HEK293 (cell line): ENCODE measurements around the gene BACH2.

ENCODE experiments used
- CTCF ChIA-PET: fragments of 350-600 bp; formaldehyde crosslinking; extraction: SDS; loops from one replicate; lab custom pipeline; 2021; ENCODE audit warnings: antibody characterized with exemption; lab: Yijun Ruan, JAX
- POLR2A ChIA-PET: fragments of 300-600 bp; formaldehyde crosslinking; extraction: SDS; loops from one replicate; lab custom pipeline; 2020; ENCODE audit warnings: antibody characterized with exemption, inconsistent platforms; lab: Yijun Ruan, JAX
- H3K27ac ChIP-seq: fragments of 200-500 bp; sonication (Bioruptor generic); 2 replicates; pipeline ENCODE4 v1.5.1; 2014; ENCODE audit warnings: low read depth, low read length, control low read depth, inconsistent platforms; ENCODE audit errors: extremely low read depth
- H3K36me3 ChIP-seq, 2 experiments: fragments of 200-500 bp in 1 of 2; sonication (Bioruptor generic) in 1 of 2; 1 replicate in 1 of 2; 2 replicates in 1 of 2; pipeline ENCODE4 v1.5.1; 2014 to 2017; ENCODE audit warnings: inconsistent platforms in 2 of 2, low read length in 2 of 2; ENCODE audit not compliant: control insufficient read depth in 2 of 2, insufficient read depth in 1 of 2
- H3K4me1 ChIP-seq: fragments of 200-500 bp; sonication (Bioruptor generic); 2 replicates; pipeline ENCODE4 v1.5.1; 2014; ENCODE audit warnings: mild to moderate bottlenecking, low read length, inconsistent platforms; ENCODE audit not compliant: control insufficient read depth, insufficient read depth
- H3K4me3 ChIP-seq: 2 replicates; pipeline ENCODE4 v1.5.1; 2011; ENCODE audit warnings: low read depth, mild to moderate bottlenecking, control low read depth, low read length, moderate library complexity
- H3K9me3 ChIP-seq: fragments of 200-500 bp; sonication (Bioruptor generic); 2 replicates; pipeline ENCODE4 v1.5.1; 2014; ENCODE audit warnings: low read depth, low read length, inconsistent platforms; ENCODE audit not compliant: control insufficient read depth, insufficient read depth
- IKZF3 ChIP-seq: fragments of 450-650 bp; IDR thresholded peaks from 2 replicates; pipeline ENCODE4 v1.5.0; 2018; ENCODE audit warnings: missing biosample characterization, mild to moderate bottlenecking, missing genetic modification characterization, moderate library complexity
- KLF10 ChIP-seq: fragments of 450-650 bp; IDR thresholded peaks from 2 replicates; pipeline ENCODE4 v1.5.1; 2018; ENCODE audit warnings: missing biosample characterization, mild to moderate bottlenecking, missing genetic modification characterization
- KLF9 ChIP-seq: fragments of 450-650 bp; formaldehyde crosslinking; IDR thresholded peaks from 2 replicates; pipeline ENCODE4 v1.5.1; 2016; ENCODE audit warnings: missing biosample characterization, missing genetic modification characterization, low read depth
- MEIS1 ChIP-seq: sonication (generic); formaldehyde crosslinking; IDR thresholded peaks from 2 replicates; pipeline ENCODE4 v1.8.1; 2022; ENCODE audit warnings: missing genetic modification reagents, mild to moderate bottlenecking, borderline replicate concordance
- OSR2 ChIP-seq: fragments of 450-650 bp; formaldehyde crosslinking; IDR thresholded peaks from 2 replicates; pipeline ENCODE4 v1.5.1; 2016; ENCODE audit warnings: missing biosample characterization, missing genetic modification characterization
- ZBTB17 ChIP-seq: fragments of 450-650 bp; formaldehyde crosslinking; IDR thresholded peaks from 2 replicates; pipeline ENCODE4 v1.5.1; 2016; ENCODE audit warnings: missing biosample characterization, missing genetic modification characterization
- ZFP37 ChIP-seq: fragments of 450-650 bp; formaldehyde crosslinking; IDR thresholded peaks from 2 replicates; pipeline ENCODE4 v1.5.1; 2016; ENCODE audit warnings: missing biosample characterization, missing genetic modification characterization
- ZNF10 ChIP-seq: fragments of 450-650 bp; formaldehyde crosslinking; IDR thresholded peaks from 2 replicates; pipeline ENCODE4 v1.5.1; 2017; ENCODE audit warnings: missing biosample characterization, missing genetic modification characterization
- ZNF112 ChIP-seq: fragments of 450-650 bp; formaldehyde crosslinking; IDR thresholded peaks from 2 replicates; pipeline ENCODE4 v1.5.0; 2017; ENCODE audit warnings: missing biosample characterization, missing genetic modification characterization
- ZNF175 ChIP-seq: fragments of 450-650 bp; formaldehyde crosslinking; IDR thresholded peaks from 2 replicates; pipeline ENCODE4 v1.5.1; 2016; ENCODE audit warnings: missing biosample characterization, missing genetic modification characterization
- ZNF211 ChIP-seq: fragments of 450-650 bp; formaldehyde crosslinking; IDR thresholded peaks from 2 replicates; pipeline ENCODE4 v1.5.1; 2016; ENCODE audit warnings: low read depth, missing biosample characterization, missing genetic modification characterization
- ZNF416 ChIP-seq: fragments of 450-650 bp; formaldehyde crosslinking; IDR thresholded peaks from 2 replicates; pipeline ENCODE4 v1.5.1; 2016; ENCODE audit warnings: missing biosample characterization, missing genetic modification characterization
- ZNF426 ChIP-seq: fragments of 450-650 bp; formaldehyde crosslinking; IDR thresholded peaks from 2 replicates; pipeline ENCODE4 v1.5.1; 2017; ENCODE audit warnings: missing biosample characterization, missing genetic modification characterization, mild to moderate bottlenecking, inconsistent platforms, moderate library complexity
- ZNF514 ChIP-seq: fragments of 450-650 bp; formaldehyde crosslinking; IDR thresholded peaks from 2 replicates; pipeline ENCODE4 v1.5.1; 2016; ENCODE audit warnings: missing biosample characterization, missing genetic modification characterization
- ZNF555 ChIP-seq: fragments of 450-650 bp; formaldehyde crosslinking; conservative IDR thresholded peaks from 2 replicates; pipeline ENCODE4 v1.5.1; 2017; ENCODE audit warnings: missing biosample characterization, mild to moderate bottlenecking, missing genetic modification characterization, inconsistent platforms
- ZNF585B ChIP-seq: fragments of 450-650 bp; formaldehyde crosslinking; IDR thresholded peaks from 2 replicates; pipeline ENCODE4 v1.5.1; 2016; ENCODE audit warnings: missing biosample characterization, missing genetic modification characterization
- ZNF610 ChIP-seq: fragments of 450-650 bp; formaldehyde crosslinking; IDR thresholded peaks from 2 replicates; pipeline ENCODE4 v1.5.1; 2016; ENCODE audit warnings: missing biosample characterization, missing genetic modification characterization, borderline replicate concordance
- ZNF626 ChIP-seq: fragments of 450-650 bp; sonication (Bioruptor Pico); formaldehyde crosslinking; IDR thresholded peaks from 2 replicates; pipeline ENCODE4 v1.5.1; 2018; ENCODE audit warnings: missing biosample characterization, missing genetic modification characterization, inconsistent platforms
- ZNF658 ChIP-seq: fragments of 450-650 bp; formaldehyde crosslinking; IDR thresholded peaks from 2 replicates; pipeline ENCODE4; 2016; ENCODE audit warnings: missing biosample characterization, missing genetic modification characterization
- ZNF776 ChIP-seq: fragments of 450-650 bp; formaldehyde crosslinking; IDR thresholded peaks from 2 replicates; pipeline ENCODE4 v1.5.0; 2017; ENCODE audit warnings: missing biosample characterization, missing genetic modification characterization, borderline replicate concordance
- ZNF792 ChIP-seq: fragments of 450-650 bp; formaldehyde crosslinking; IDR thresholded peaks from 2 replicates; pipeline ENCODE4 v1.5.1; 2016; ENCODE audit warnings: missing biosample characterization, missing genetic modification characterization
- ZNF837 ChIP-seq: fragments of 450-650 bp; formaldehyde crosslinking; IDR thresholded peaks from 2 replicates; pipeline ENCODE4 v1.5.1; 2016; ENCODE audit warnings: missing biosample characterization, missing genetic modification characterization
- ZNF843 ChIP-seq: fragments of 450-650 bp; formaldehyde crosslinking; IDR thresholded peaks from 2 replicates; pipeline ENCODE4 v1.5.1; 2016; ENCODE audit warnings: missing biosample characterization, missing genetic modification characterization
- TF ChIP-seq, protein P1 (sequence below): fragments of 450-650 bp; formaldehyde crosslinking; IDR thresholded peaks from 2 replicates; pipeline ENCODE4 v1.5.1; 2016; ENCODE audit warnings: missing biosample characterization, missing genetic modification characterization
- TF ChIP-seq, protein P2 (sequence below): fragments of 450-650 bp; formaldehyde crosslinking; IDR thresholded peaks from 2 replicates; pipeline ENCODE4 v1.5.1; 2016; ENCODE audit warnings: missing biosample characterization, missing genetic modification characterization
- TF ChIP-seq, protein P3 (sequence below): fragments of 450-650 bp; formaldehyde crosslinking; IDR thresholded peaks from 2 replicates; pipeline ENCODE4 v1.5.1; 2016; ENCODE audit warnings: missing biosample characterization, missing genetic modification characterization

The BACH2 gene

DNA sequence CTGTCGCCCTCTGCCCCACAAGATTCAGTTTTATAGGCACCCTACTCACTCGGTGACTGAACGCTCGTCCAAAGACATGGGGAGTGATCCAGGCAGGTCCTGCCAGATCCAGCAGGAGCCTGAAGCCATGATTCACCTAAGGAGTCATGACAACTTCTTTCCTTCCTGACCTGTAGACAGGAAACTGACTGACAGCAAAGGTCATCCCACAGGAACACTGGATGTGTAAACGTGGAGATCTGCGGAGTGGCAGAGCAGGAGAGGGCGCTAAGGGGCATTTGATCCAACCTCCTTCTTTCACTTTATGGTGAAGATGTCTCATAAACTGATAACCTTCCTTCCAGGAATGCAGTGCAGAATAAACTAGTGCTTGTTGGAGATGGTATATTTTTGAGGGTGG, 210.1 kb downstream of the BACH2 start (continued):
- no peak for TF ChIP-seq ZNF658 (tag by site-specific recombination)
- TF ChIP-seq KLF9 (tag by site-specific recombination) = no peak
- no peak for TF ChIP-seq ZNF10
- TF ChIP-seq ZNF514 = no peak
- no peak for TF ChIP-seq ZNF843 (tag by site-specific recombination)
- no peak for TF ChIP-seq ZNF555 (tag by site-specific recombination)
- TF ChIP-seq OSR2 (tag by site-specific recombination) = no peak
- TF ChIP-seq ZBTB17 (tag by site-specific recombination) = no peak
- TF ChIP-seq MEIS1 (CRISPR knock-in tag) = no peak
- no peak for TF ChIP-seq ZFP37 (tag by site-specific recombination)
- no peak for TF ChIP-seq ZNF610
- no peak for TF ChIP-seq ZNF426 (tag by site-specific recombination)
- TF ChIP-seq, all 188 proteins: peak for 0

DNA sequence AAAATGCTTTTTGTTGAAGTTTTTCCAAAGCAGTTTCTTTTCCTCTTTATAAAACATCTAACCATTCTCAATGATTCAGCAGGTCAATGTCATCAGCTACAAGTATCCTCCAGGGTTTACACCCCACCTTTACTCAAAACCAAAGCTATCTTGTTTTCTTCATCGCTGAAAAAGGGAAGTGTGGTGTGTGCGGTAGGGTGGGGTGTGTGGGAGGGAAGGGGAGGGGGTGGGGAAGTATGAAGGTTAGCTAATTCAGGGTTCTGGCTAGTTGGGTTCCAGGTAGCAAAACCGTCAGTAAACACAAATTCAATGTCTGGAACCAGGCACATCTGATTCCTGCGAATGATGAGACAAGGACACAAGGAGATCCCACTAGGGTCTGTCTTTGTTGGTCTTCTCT, 212.8 kb downstream of the BACH2 start:
- no peak overlapping the region for H3K27ac ChIP-seq
- ChIA-PET CTCF (interaction anchor here (1.4 to 3.2 kb wide), 2 partner anchors 14 to 144 kb away, joined by 9 to 14 read pairs; no protein-coding TSS in a partner anchor), POLR2A (no interaction called here)
- TF ChIP-seq KLF10 (tag by site-specific recombination) (no peak), ZNF626 (tag by site-specific recombination) (no peak), IKZF3 (tag by site-specific recombination) (no peak), ZNF776 (no peak), ZNF585B (tag by site-specific recombination) (no peak), ZNF843 (tag by site-specific recombination) (no peak), ZNF416 (tag by site-specific recombination) (no peak), ZNF792 (tag by site-specific recombination) (no peak), ZNF175 (tag by site-specific recombination) (no peak), ZNF837 (tag by site-specific recombination) (no peak), ZNF112 (no peak), ZNF211 (tag by site-specific recombination) (no peak)
- TF ChIP-seq, protein P1, sequence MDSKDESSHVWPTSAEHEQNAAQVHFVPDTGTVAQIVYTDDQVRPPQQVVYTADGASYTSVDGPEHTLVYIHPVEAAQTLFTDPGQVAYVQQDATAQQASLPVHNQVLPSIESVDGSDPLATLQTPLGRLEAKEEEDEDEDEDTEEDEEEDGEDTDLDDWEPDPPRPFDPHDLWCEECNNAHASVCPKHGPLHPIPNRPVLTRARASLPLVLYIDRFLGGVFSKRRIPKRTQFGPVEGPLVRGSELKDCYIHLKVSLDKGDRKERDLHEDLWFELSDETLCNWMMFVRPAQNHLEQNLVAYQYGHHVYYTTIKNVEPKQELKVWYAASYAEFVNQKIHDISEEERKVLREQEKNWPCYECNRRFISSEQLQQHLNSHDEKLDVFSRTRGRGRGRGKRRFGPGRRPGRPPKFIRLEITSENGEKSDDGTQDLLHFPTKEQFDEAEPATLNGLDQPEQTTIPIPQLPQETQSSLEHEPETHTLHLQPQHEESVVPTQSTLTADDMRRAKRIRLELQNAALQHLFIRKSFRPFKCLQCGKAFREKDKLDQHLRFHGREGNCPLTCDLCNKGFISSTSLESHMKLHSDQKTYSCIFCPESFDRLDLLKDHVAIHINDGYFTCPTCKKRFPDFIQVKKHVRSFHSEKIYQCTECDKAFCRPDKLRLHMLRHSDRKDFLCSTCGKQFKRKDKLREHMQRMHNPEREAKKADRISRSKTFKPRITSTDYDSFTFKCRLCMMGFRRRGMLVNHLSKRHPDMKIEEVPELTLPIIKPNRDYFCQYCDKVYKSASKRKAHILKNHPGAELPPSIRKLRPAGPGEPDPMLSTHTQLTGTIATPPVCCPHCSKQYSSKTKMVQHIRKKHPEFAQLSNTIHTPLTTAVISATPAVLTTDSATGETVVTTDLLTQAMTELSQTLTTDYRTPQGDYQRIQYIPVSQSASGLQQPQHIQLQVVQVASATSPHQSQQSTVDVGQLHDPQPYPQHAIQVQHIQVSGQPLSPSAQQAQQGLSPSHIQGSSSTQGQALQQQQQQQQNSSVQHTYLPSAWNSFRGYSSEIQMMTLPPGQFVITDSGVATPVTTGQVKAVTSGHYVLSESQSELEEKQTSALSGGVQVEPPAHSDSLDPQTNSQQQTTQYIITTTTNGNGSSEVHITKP (tag by site-specific recombination) = no peak
- TF ChIP-seq, protein P2, sequence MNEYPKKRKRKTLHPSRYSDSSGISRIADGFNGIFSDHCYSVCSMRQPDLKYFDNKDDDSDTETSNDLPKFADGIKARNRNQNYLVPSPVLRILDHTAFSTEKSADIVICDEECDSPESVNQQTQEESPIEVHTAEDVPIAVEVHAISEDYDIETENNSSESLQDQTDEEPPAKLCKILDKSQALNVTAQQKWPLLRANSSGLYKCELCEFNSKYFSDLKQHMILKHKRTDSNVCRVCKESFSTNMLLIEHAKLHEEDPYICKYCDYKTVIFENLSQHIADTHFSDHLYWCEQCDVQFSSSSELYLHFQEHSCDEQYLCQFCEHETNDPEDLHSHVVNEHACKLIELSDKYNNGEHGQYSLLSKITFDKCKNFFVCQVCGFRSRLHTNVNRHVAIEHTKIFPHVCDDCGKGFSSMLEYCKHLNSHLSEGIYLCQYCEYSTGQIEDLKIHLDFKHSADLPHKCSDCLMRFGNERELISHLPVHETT (tag by site-specific recombination) = no peak
- TF ChIP-seq, protein P3, sequence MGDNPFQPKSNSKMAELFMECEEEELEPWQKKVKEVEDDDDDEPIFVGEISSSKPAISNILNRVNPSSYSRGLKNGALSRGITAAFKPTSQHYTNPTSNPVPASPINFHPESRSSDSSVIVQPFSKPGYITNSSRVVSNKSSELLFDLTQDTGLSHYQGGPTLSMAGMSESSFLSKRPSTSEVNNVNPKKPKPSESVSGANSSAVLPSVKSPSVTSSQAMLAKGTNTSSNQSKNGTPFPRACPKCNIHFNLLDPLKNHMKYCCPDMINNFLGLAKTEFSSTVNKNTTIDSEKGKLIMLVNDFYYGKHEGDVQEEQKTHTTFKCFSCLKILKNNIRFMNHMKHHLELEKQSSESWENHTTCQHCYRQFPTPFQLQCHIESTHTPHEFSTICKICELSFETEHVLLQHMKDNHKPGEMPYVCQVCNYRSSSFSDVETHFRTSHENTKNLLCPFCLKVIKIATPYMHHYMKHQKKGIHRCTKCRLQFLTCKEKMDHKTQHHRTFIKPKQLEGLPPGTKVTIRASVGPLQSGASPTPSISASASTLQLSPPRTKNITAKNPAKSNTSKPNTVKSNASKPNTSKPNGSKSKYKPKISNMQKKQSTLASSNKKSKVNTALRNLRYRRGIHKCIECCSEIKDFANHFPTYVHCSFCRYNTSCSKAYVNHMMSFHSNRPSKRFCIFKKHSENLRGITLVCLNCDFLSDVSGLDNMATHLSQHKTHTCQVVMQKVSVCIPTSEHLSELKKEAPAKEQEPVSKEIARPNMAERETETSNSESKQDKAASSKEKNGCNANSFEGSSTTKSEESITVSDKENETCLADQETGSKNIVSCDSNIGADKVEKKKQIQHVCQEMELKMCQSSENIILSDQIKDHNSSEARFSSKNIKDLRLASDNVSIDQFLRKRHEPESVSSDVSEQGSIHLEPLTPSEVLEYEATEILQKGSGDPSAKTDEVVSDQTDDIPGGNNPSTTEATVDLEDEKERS (tag by site-specific recombination) = no peak
- no peaks in the 10 kb centered on the region for H3K4me1 ChIP-seq
- H3K36me3 ChIP-seq = no peaks in the 10 kb centered on the region
- no peaks in the 10 kb centered on the region for H3K9me3 ChIP-seq
- no peak overlapping the region for H3K4me3 ChIP-seq
